ENCODE results near the gene AGPAT3.

- no peak for TF ChIP-seq CTCF (IDR thresholded peaks at IDR 0.05)
- TF ChIP-seq EZH2 (IDR thresholded peaks at IDR 0.05): no peak
- no peak for TF ChIP-seq EZH2phosphoT487 (IDR thresholded peaks at IDR 0.05)
These were observed 16.3 kb downstream of the AGPAT3 start for GRCh38 chr21:43881283-43881682.
